WTC11 (cell line): ENCODE data around the gene RASSF1. TPM values are rescaled to one million over a fixed set of nuclear protein-coding genes. Genes with fewer than 3 reads are reported as not detected.

Experiments
- EMX1 ChIP-seq: fragments of 250-450 bp; sonication (Bioruptor Pico); IDR thresholded peaks from 2 replicates; pipeline ENCODE4 v1.8.0; 2021; ENCODE audit warnings: mild to moderate bottlenecking
- ETV6 ChIP-seq: sonication (generic); formaldehyde crosslinking; IDR thresholded peaks from 2 replicates; pipeline ENCODE4 v1.8.1; 2022; ENCODE audit warnings: mild to moderate bottlenecking, missing genetic modification reagents
- GABPB1 ChIP-seq: sonication (generic); formaldehyde crosslinking; IDR thresholded peaks from 2 replicates; pipeline ENCODE4 v1.8.1; 2023; ENCODE audit warnings: mild to moderate bottlenecking, missing genetic modification reagents
- JAZF1 ChIP-seq: fragments of 250-450 bp; sonication (Bioruptor Pico); IDR thresholded peaks from 2 replicates; pipeline ENCODE4 v1.9.0; 2021; ENCODE audit warnings: moderate library complexity, mild to moderate bottlenecking, inconsistent platforms
- JUN ChIP-seq: sonication (generic); formaldehyde crosslinking; IDR thresholded peaks from 2 replicates; pipeline ENCODE4 v1.8.0; 2023; ENCODE audit warnings: mild to moderate bottlenecking, missing genetic modification reagents
- KAT7 ChIP-seq: sonication (generic); formaldehyde crosslinking; IDR thresholded peaks from 2 replicates; pipeline ENCODE4 v1.8.1; 2023; ENCODE audit warnings: missing genetic modification reagents, mild to moderate bottlenecking, borderline replicate concordance
- NR2C2 ChIP-seq: sonication (generic); formaldehyde crosslinking; IDR thresholded peaks from 2 replicates; pipeline ENCODE4 v1.8.0; 2022; ENCODE audit warnings: mild to moderate bottlenecking, missing genetic modification reagents
- SMAD4 ChIP-seq: sonication (generic); formaldehyde crosslinking; IDR thresholded peaks from 2 replicates; pipeline ENCODE4 v1.8.0; 2022; ENCODE audit warnings: mild to moderate bottlenecking, missing genetic modification reagents
- SOX15 ChIP-seq: fragments of 250-450 bp; sonication (Bioruptor Pico); IDR thresholded peaks from 2 replicates; pipeline ENCODE4 v1.9.0; 2021; ENCODE audit warnings: mild to moderate bottlenecking
- TCF7 ChIP-seq: sonication (generic); formaldehyde crosslinking; IDR thresholded peaks from 2 replicates; pipeline ENCODE4 v1.8.0; 2022; ENCODE audit warnings: mild to moderate bottlenecking, low read depth, missing genetic modification reagents, moderate library complexity
- ZBTB21 ChIP-seq: sonication (generic); formaldehyde crosslinking; IDR thresholded peaks from 2 replicates; pipeline ENCODE4 v1.8.1; 2023; ENCODE audit warnings: mild to moderate bottlenecking, missing genetic modification reagents, borderline replicate concordance
- ZNF138 ChIP-seq: sonication (generic); formaldehyde crosslinking; conservative IDR thresholded peaks from 2 replicates; pipeline ENCODE4 v1.8.1; 2022; ENCODE audit warnings: mild to moderate bottlenecking, moderate library complexity, missing genetic modification reagents
- ZNF219 ChIP-seq: sonication (generic); formaldehyde crosslinking; IDR thresholded peaks from 2 replicates; pipeline ENCODE4 v1.8.0; 2023; ENCODE audit warnings: missing genetic modification reagents, mild to moderate bottlenecking, borderline replicate concordance
- ZNF671 ChIP-seq: fragments of 250-450 bp; sonication (Bioruptor Pico); IDR thresholded peaks from 2 replicates; pipeline ENCODE4 v1.8.0; 2021; ENCODE audit warnings: mild to moderate bottlenecking
- total RNA-seq: library from RNA; stranded (reverse); gene quantifications from 3 replicates; pipeline ENCODE4 v1.2.3, GENCODE V29; 2021
- TF ChIP-seq, protein P1 (sequence below): sonication (generic); formaldehyde crosslinking; IDR thresholded peaks from 2 replicates; pipeline ENCODE4 v1.8.1; 2023; ENCODE audit warnings: mild to moderate bottlenecking, missing genetic modification reagents, borderline replicate concordance
- TF ChIP-seq, protein P2 (sequence below): sonication (generic); formaldehyde crosslinking; IDR thresholded peaks from 2 replicates; pipeline ENCODE4 v1.8.0; 2022; ENCODE audit warnings: missing genetic modification reagents
- TF ChIP-seq, protein P3 (sequence below): sonication (generic); formaldehyde crosslinking; IDR thresholded peaks from 2 replicates; pipeline ENCODE4 v1.8.0; 2022; ENCODE audit warnings: mild to moderate bottlenecking, missing genetic modification reagents
- TF ChIP-seq, protein P4 (sequence below): fragments of 250-450 bp; sonication (Bioruptor Pico); IDR thresholded peaks from 2 replicates; pipeline ENCODE4 v1.9.0; 2021; ENCODE audit warnings: mild to moderate bottlenecking
- TF ChIP-seq, protein P5 (sequence below): sonication (generic); formaldehyde crosslinking; IDR thresholded peaks from 2 replicates; pipeline ENCODE4 v1.8.1; 2022; ENCODE audit warnings: low read depth, mild to moderate bottlenecking, moderate library complexity, missing genetic modification reagents, borderline replicate concordance
- TF ChIP-seq, protein P6 (sequence below): sonication (generic); formaldehyde crosslinking; conservative IDR thresholded peaks from 2 replicates; pipeline ENCODE4 v1.8.1; 2023; ENCODE audit warnings: mild to moderate bottlenecking, low read depth, missing genetic modification reagents, moderate library complexity
- TF ChIP-seq, protein P7 (sequence below): fragments of 250-450 bp; sonication (Bioruptor Pico); conservative IDR thresholded peaks from 2 replicates; pipeline ENCODE4 v1.9.0; 2021; ENCODE audit warnings: mild to moderate bottlenecking
- TF ChIP-seq, protein P8 (sequence below): sonication (generic); formaldehyde crosslinking; conservative IDR thresholded peaks from 2 replicates; pipeline ENCODE4 v1.8.1; 2022; ENCODE audit warnings: mild to moderate bottlenecking, missing genetic modification reagents

RASSF1 gene
- total RNA-seq, 1 experiment from 2014 or later = 14.5 TPM

DNA sequence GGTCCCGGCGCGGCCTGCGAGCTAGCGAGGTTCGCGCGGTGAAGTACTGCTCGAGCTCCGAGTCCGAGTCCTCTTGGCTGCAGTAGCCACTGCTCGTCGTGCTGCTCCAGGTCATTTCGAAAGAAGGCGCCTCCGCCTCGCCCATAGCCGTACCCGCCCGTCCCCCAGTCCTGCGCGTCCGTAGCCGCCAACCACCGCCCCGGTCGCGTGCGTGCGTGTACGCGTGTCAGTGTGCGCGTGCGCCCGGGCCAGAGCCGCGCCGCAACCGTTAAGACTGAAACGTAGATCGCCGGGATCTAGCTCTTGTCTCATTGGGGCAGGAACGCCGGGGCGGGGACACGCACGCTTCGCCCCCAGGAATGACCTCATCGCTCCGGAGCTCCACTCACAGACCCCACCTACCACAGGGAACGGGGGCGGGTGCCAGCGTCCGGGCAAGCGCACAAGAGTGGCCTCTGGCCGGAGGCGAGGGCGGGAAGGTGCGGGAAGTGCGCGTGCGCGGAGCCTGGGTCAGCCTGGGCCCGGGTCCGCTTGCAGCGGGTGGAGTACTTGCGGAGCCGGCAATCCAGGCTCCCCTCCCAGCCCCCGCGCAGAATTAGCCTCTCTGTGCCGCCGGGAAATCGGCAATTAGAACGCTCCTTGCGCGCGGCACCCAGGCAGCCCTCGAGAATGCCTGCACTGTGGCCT, 3.3 kb downstream of the RASSF1 start (continued):
- TF ChIP-seq, protein P1, sequence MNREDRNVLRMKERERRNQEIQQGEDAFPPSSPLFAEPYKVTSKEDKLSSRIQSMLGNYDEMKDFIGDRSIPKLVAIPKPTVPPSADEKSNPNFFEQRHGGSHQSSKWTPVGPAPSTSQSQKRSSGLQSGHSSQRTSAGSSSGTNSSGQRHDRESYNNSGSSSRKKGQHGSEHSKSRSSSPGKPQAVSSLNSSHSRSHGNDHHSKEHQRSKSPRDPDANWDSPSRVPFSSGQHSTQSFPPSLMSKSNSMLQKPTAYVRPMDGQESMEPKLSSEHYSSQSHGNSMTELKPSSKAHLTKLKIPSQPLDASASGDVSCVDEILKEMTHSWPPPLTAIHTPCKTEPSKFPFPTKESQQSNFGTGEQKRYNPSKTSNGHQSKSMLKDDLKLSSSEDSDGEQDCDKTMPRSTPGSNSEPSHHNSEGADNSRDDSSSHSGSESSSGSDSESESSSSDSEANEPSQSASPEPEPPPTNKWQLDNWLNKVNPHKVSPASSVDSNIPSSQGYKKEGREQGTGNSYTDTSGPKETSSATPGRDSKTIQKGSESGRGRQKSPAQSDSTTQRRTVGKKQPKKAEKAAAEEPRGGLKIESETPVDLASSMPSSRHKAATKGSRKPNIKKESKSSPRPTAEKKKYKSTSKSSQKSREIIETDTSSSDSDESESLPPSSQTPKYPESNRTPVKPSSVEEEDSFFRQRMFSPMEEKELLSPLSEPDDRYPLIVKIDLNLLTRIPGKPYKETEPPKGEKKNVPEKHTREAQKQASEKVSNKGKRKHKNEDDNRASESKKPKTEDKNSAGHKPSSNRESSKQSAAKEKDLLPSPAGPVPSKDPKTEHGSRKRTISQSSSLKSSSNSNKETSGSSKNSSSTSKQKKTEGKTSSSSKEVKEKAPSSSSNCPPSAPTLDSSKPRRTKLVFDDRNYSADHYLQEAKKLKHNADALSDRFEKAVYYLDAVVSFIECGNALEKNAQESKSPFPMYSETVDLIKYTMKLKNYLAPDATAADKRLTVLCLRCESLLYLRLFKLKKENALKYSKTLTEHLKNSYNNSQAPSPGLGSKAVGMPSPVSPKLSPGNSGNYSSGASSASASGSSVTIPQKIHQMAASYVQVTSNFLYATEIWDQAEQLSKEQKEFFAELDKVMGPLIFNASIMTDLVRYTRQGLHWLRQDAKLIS (CRISPR knock-in tag) = 0 out of 2 replicates have a peak, but pooled peaks have one; percentile 64
- TF ChIP-seq, protein P2, sequence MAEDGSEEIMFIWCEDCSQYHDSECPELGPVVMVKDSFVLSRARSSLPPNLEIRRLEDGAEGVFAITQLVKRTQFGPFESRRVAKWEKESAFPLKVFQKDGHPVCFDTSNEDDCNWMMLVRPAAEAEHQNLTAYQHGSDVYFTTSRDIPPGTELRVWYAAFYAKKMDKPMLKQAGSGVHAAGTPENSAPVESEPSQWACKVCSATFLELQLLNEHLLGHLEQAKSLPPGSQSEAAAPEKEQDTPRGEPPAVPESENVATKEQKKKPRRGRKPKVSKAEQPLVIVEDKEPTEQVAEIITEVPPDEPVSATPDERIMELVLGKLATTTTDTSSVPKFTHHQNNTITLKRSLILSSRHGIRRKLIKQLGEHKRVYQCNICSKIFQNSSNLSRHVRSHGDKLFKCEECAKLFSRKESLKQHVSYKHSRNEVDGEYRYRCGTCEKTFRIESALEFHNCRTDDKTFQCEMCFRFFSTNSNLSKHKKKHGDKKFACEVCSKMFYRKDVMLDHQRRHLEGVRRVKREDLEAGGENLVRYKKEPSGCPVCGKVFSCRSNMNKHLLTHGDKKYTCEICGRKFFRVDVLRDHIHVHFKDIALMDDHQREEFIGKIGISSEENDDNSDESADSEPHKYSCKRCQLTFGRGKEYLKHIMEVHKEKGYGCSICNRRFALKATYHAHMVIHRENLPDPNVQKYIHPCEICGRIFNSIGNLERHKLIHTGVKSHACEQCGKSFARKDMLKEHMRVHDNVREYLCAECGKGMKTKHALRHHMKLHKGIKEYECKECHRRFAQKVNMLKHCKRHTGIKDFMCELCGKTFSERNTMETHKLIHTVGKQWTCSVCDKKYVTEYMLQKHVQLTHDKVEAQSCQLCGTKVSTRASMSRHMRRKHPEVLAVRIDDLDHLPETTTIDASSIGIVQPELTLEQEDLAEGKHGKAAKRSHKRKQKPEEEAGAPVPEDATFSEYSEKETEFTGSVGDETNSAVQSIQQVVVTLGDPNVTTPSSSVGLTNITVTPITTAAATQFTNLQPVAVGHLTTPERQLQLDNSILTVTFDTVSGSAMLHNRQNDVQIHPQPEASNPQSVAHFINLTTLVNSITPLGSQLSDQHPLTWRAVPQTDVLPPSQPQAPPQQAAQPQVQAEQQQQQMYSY (CRISPR knock-in tag) = 0 out of 2 replicates have a peak, but pooled peaks have one; percentile 4
- peak; percentile 65; the same call in 1 of the 2 replicates for TF ChIP-seq ETV6 (CRISPR knock-in tag)
- TF ChIP-seq, protein P3, sequence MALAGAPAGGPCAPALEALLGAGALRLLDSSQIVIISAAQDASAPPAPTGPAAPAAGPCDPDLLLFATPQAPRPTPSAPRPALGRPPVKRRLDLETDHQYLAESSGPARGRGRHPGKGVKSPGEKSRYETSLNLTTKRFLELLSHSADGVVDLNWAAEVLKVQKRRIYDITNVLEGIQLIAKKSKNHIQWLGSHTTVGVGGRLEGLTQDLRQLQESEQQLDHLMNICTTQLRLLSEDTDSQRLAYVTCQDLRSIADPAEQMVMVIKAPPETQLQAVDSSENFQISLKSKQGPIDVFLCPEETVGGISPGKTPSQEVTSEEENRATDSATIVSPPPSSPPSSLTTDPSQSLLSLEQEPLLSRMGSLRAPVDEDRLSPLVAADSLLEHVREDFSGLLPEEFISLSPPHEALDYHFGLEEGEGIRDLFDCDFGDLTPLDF (CRISPR knock-in tag) = no peak
- TF ChIP-seq, protein P4, sequence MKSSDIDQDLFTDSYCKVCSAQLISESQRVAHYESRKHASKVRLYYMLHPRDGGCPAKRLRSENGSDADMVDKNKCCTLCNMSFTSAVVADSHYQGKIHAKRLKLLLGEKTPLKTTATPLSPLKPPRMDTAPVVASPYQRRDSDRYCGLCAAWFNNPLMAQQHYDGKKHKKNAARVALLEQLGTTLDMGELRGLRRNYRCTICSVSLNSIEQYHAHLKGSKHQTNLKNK (CRISPR knock-in tag) = no peak
- TF ChIP-seq EMX1 (CRISPR knock-in tag) = no peak
- peak; percentile 50; the same call in 1 of the 2 replicates for TF ChIP-seq GABPB1
- no peak for TF ChIP-seq NR2C2 (CRISPR knock-in tag)
- TF ChIP-seq KAT7 = no peak; the same call in 1 of the 2 replicates
- no peak for TF ChIP-seq JUN (CRISPR knock-in tag)
- no peak for TF ChIP-seq JAZF1 (CRISPR knock-in tag)
- TF ChIP-seq ZNF671 = no peak
- TF ChIP-seq SOX15 (CRISPR knock-in tag) = no peak
- no peak for TF ChIP-seq ZNF219
- TF ChIP-seq, protein P5, sequence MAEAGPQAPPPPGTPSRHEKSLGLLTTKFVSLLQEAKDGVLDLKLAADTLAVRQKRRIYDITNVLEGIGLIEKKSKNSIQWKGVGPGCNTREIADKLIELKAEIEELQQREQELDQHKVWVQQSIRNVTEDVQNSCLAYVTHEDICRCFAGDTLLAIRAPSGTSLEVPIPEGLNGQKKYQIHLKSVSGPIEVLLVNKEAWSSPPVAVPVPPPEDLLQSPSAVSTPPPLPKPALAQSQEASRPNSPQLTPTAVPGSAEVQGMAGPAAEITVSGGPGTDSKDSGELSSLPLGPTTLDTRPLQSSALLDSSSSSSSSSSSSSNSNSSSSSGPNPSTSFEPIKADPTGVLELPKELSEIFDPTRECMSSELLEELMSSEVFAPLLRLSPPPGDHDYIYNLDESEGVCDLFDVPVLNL (CRISPR knock-in tag) = no peak; the same call in 1 of the 2 replicates
- TF ChIP-seq SMAD4 (CRISPR knock-in tag) = no peak
- TF ChIP-seq, protein P6, sequence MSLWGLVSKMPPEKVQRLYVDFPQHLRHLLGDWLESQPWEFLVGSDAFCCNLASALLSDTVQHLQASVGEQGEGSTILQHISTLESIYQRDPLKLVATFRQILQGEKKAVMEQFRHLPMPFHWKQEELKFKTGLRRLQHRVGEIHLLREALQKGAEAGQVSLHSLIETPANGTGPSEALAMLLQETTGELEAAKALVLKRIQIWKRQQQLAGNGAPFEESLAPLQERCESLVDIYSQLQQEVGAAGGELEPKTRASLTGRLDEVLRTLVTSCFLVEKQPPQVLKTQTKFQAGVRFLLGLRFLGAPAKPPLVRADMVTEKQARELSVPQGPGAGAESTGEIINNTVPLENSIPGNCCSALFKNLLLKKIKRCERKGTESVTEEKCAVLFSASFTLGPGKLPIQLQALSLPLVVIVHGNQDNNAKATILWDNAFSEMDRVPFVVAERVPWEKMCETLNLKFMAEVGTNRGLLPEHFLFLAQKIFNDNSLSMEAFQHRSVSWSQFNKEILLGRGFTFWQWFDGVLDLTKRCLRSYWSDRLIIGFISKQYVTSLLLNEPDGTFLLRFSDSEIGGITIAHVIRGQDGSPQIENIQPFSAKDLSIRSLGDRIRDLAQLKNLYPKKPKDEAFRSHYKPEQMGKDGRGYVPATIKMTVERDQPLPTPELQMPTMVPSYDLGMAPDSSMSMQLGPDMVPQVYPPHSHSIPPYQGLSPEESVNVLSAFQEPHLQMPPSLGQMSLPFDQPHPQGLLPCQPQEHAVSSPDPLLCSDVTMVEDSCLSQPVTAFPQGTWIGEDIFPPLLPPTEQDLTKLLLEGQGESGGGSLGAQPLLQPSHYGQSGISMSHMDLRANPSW = no peak
- peak; percentile 90 for TF ChIP-seq ZNF138
- peak; percentile 14; the same call in 1 of the 2 replicates for TF ChIP-seq TCF7 (CRISPR knock-in tag)
- TF ChIP-seq ZBTB21 (CRISPR knock-in tag) = peak; percentile 81; the same call in 1 of the 2 replicates
- TF ChIP-seq, protein P7, sequence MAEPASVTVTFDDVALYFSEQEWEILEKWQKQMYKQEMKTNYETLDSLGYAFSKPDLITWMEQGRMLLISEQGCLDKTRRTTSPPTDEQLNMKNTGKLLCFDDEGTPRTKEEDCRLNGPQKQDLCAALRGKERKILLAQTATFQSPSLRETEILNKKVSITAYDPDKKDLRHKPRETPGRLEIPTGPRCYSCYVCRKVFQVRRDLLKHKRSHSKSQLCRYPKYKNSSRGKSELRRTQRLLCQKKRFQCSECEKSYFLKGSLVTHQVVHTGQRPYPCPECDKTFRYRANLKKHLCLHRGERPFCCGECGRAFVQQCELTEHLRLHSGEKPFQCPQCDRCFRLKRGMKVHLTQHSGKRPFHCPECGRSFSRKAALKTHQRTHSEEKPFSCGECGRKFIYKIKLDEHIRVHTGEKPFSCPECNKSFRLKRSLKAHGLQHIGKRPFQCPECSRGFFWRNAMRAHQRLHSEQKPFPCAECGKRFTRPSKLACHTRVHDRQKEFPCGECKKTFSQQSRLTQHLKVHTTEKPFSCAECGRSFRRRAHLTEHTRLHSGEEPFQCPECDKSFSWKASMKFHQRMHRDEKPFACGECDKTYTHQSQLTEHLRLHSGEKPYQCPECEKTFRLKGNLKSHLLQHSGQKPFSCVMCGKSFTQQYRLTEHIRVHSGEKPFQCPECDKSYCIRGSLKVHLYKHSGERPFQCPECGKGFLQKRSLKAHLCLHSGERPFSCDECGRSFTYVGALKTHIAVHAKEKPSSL (CRISPR knock-in tag) = no peak
- TF ChIP-seq, protein P8, sequence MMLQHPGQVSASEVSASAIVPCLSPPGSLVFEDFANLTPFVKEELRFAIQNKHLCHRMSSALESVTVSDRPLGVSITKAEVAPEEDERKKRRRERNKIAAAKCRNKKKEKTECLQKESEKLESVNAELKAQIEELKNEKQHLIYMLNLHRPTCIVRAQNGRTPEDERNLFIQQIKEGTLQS (CRISPR knock-in tag) = no peak
